ENCODE data around the gene PDE5A.
"Not testable (repeated sequence)": the region's sequence is repeated elsewhere in the genome, so short reads cannot be mapped to it uniquely, and the experiment has no call there.

Gene PDE5A

DNA sequence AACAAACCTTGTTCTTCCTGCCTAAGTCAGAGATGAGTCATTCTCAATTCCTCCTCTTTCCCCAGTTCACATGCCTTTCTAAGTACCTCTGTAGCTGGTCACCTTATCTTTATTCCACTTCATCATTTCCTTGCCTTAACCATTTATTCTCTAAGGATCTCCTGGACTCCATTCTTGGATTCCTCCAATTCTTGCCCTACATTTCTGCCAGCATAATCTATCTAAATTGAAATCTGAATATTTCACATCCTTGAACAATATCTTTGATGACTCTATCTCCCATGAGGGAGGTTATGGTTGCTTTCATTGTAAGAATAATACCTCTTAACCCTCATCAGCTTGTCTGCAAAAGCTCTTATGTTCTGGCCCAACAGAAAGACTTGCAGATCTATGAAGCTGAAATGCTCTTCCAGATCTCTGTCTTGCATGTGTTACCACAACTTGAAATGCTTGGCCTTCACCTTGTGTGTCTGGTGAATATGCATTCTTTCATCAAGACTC lies 28.6 kb upstream of the PDE5A start:
- no peak for DNase-seq
- no peaks in the 10 kb centered on the region for H3K4me1 Mint-ChIP-seq
- no peaks in the 10 kb centered on the region for H3K36me3 Mint-ChIP-seq
- no peak overlapping the region for H3K4me3 Mint-ChIP-seq
- no peaks in the 10 kb centered on the region for H3K9me3 Mint-ChIP-seq
- H3K27me3 Mint-ChIP-seq = no peaks in the 10 kb centered on the region
- H3K27ac Mint-ChIP-seq = no peak overlapping the region
- no peak for ATAC-seq (replicated peaks)

DNA sequence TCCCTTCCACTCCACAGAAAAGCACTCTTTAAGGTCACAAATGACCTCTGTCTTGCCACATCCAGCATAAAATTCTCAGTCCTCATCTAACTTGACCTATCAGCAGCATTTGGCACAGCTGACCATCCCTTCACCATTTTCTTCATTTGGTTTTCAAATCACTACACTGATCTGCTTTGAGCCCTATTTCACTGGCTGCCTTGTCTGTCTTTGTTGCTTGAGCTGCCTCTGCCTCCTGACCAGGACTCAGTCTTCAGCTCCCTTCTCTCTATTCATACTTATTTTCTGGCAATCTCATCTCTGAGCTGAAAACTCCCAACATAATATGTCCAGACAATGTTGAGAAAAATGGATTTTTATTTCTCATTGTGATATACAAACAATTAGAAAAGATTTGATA lies 27.7 kb upstream of the PDE5A start:
- Mint-ChIP-seq H3K36me3 (no peaks in the 10 kb centered on the region), H3K4me1 (no peaks in the 10 kb centered on the region), H3K27ac (no peak overlapping the region), H3K4me3 (no peak overlapping the region), H3K27me3 (no peaks in the 10 kb centered on the region), H3K9me3 (no peaks in the 10 kb centered on the region)
- ATAC-seq (replicated peaks) (no peak), DNase-seq (no peak)

DNA sequence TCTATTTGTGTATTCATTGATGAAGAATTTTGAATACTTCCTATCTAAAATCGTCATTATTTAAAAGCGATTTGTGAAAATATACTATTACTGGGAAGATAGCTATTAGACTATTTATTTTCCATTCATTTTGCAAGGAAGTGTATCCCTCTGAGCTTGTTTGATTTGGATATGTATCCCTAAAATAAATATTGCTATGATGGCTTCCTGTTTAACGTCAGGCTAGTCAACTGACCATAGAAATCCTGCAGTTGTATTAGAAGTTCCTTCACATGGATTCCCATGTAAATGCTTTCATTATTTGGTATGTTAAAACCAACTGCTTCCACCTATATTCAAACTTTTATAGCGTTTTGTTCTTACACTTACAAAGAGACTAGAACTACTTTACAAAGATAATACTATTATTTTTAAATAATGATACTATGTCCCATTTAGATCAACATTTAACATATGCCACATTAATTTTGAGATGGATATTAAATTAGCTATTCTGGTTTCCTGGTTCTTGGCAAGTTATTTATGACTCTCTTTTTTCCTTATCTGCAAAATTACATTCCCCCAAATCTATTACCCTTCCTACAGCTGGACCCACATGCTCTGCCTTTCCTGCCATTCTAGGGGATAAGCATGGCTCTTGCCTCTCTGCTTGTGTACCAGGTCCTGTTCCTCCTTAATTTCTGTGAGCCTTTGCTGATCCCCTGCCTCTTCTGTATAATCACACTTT lies 26.7 kb upstream of the PDE5A start:
- no peaks in the 10 kb centered on the region for H3K36me3 Mint-ChIP-seq
- DNase-seq (no peak), ATAC-seq (replicated peaks) (no peak)
- no peak overlapping the region for H3K27ac Mint-ChIP-seq
- H3K9me3 Mint-ChIP-seq = no peaks in the 10 kb centered on the region
- H3K4me1 Mint-ChIP-seq = no peaks in the 10 kb centered on the region
- H3K4me3 Mint-ChIP-seq = no peak overlapping the region
- peaks cover 0 to 3% of the 10 kb centered on the region in 2 donors for H3K27me3 Mint-ChIP-seq

DNA sequence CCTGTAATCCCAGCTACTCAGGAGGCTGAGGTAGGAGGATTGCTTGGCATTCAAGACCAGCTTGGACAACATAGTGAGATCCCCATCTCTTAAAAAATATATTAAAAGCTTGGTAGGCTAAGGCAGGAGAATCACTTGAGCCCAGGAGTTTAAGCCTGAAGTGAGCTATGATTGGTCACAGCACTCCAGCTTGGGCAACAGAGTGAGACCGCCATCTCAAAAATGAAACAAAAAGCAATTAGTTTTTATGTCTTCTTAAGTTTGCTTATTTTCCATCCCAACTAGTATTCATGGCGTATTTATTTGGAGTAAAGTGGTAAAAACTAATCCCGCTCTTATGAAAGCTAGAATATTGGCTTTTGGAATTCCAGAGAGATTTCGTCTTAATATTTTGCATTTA lies 25.4 kb upstream of the PDE5A start:
- H3K27me3 Mint-ChIP-seq = peaks cover 0 to 5% of the 10 kb centered on the region in 2 donors
- H3K4me3 Mint-ChIP-seq = no peak overlapping the region
- DNase-seq (no peak), ATAC-seq (replicated peaks) (no peak)
- no peak overlapping the region for H3K27ac Mint-ChIP-seq
- no peaks in the 10 kb centered on the region for H3K4me1 Mint-ChIP-seq
- no peaks in the 10 kb centered on the region for H3K9me3 Mint-ChIP-seq
- no peaks in the 10 kb centered on the region for H3K36me3 Mint-ChIP-seq

DNA sequence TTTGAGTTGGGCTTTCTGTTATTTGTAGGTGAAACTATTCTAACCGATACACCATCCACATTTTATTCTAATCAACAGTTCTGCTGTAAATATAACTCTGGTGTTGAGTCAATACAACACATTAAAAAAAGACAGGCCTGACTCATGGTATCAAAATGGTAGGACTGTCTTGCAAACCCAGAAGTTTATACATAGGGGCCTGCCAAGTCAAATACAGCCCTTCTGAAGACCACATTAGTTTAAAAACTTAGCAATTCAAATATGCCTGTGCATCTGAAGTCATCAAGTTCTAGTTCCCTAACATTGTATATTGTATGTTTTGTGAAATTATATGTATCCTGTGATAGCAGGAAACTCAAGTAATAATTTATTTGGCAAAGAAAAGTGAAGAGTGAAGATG lies 24.4 kb upstream of the PDE5A start:
- H3K4me1 Mint-ChIP-seq = no peaks in the 10 kb centered on the region
- H3K9me3 Mint-ChIP-seq = no peaks in the 10 kb centered on the region
- H3K27me3 Mint-ChIP-seq = peaks cover 0 to 5% of the 10 kb centered on the region in 2 donors
- H3K4me3 Mint-ChIP-seq = no peak overlapping the region
- H3K27ac Mint-ChIP-seq = no peak overlapping the region
- no peaks in the 10 kb centered on the region for H3K36me3 Mint-ChIP-seq
- DNase-seq = no peak
- no peak for ATAC-seq (replicated peaks)

DNA sequence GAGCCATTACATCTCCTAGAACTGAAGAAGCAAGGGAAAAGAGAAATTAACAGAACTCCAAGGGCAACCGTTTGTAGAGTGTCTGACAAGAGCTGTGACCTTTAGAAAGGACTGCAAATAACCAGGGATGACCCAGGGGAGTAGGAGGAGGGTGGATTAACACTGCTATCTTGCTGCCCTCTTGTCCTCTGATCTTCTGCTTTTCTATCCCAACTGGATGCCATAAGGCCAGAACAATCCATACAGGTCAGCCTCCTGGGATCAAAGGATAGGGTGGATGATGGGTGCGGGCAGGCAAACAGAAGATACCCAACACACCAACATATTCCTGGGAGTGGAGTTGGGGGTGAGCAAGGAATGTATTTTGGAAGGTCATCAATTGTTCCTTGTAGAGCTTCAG lies 19.8 kb upstream of the PDE5A start:
- peaks cover 0 to 3% of the 10 kb centered on the region in 2 donors for H3K4me1 Mint-ChIP-seq
- no peak for DNase-seq
- H3K27me3 Mint-ChIP-seq = peaks cover 0 to 10% of the 10 kb centered on the region in 2 donors
- no peak overlapping the region for H3K4me3 Mint-ChIP-seq
- ATAC-seq (replicated peaks) = no peak
- H3K36me3 Mint-ChIP-seq = no peaks in the 10 kb centered on the region
- no peak overlapping the region for H3K27ac Mint-ChIP-seq
- no peaks in the 10 kb centered on the region for H3K9me3 Mint-ChIP-seq

DNA sequence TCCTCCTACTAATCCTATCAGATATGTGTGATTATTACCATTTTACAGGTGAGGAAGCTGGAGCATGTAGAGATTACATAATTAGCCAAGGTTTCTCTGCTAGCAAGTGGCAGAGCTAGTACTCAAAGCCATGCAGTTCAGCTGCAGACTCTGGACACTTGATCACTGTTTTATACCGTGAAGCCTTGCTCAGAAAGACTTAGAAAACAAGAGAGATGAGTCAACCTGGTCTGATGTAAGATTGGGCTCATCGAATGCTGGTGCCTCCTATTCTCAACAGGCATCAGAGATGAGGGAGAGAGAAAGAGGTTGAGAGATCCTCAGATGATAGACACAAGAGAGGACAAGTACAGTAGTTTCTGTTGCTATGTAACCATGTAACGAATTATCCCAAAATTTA lies 19.0 kb upstream of the PDE5A start:
- Mint-ChIP-seq H3K27ac (no peak overlapping the region), H3K36me3 (no peaks in the 10 kb centered on the region), H3K4me3 (no peak overlapping the region), H3K9me3 (no peaks in the 10 kb centered on the region), H3K27me3 (peaks cover 0 to 10% of the 10 kb centered on the region in 2 donors), H3K4me1 (peaks cover 0 to 3% of the 10 kb centered on the region in 2 donors)
- no peak for ATAC-seq (replicated peaks)
- DNase-seq = no peak

DNA sequence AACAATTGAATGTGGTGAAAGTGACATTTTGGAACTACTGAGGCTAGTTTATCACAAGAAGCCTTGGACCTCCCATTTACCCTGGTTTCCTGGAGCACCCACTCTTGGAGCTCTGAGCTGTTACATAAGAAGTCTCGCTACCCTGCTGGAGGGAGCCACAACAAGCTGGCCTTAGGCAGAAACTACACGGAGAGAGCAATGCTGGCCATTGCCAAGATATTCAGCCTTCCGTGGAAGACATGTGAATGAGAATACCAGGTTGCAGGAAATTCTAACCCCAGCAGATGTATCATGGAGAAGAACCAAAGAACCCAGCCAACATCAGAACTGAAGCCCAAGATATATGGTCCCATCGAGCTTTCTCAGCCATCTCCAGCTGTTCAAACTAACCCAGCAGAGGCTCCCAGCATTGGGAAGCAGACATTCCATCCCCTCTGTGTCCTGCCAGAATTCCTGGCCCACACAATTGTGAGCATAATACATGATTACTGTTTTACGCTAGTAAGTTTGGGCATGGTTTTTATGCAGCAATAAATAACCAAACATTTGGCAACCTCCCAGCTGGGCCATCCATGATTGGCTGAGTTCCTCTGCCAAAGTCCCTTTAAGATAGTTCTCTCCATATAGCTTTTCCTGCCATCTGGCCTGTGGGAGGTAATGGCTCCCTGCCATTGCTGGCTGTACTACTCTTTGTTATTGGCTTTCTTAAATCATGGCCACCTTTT lies 17.9 kb upstream of the PDE5A start:
- H3K4me1 Mint-ChIP-seq = peaks cover 0 to 3% of the 10 kb centered on the region in 2 donors
- H3K9me3 Mint-ChIP-seq = no peaks in the 10 kb centered on the region
- H3K4me3 Mint-ChIP-seq = no peak overlapping the region
- DNase-seq = no peak
- no peaks in the 10 kb centered on the region for H3K36me3 Mint-ChIP-seq
- ATAC-seq (replicated peaks) = no peak
- no peak overlapping the region for H3K27ac Mint-ChIP-seq
- peaks cover 0 to 10% of the 10 kb centered on the region in 2 donors for H3K27me3 Mint-ChIP-seq

DNA sequence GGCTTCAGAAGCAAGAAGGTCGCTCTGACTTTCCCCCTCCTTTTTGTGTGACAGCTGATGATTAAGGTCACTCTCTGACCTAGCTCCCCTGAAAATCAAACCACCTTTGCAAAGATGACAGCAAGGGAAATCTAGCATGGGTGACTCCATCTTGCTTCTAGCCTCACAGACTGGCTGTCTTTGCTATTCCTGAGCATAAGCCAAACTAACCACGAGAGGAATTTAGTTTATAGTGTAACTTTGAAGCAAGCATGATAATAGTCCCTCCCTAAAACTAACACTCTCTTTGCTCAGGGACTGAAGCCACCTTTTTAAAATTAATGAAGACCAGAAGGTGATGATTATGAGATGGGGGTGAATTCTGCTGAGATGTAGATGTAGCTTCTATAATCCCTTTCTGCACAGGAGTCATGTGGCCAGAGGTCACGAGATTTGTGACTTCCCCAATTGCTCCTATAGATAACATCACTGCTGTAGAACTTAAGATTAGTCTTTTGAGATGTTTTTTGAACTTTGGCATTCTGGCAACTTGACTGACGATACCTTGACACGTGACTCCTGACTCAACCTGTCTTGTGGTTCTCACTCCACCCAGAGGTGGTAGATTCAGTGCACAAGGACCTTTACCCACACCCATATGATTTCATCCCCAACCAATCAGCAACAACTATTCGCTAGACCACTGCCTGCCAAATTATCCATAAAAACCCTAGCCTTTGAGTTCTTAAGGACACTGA lies 14.9 kb upstream of the PDE5A start:
- H3K4me3 Mint-ChIP-seq = no peak overlapping the region
- peaks cover 0 to 3% of the 10 kb centered on the region in 2 donors for H3K4me1 Mint-ChIP-seq
- ATAC-seq (replicated peaks) (no peak), DNase-seq (no peak)
- H3K9me3 Mint-ChIP-seq = no peaks in the 10 kb centered on the region
- H3K27ac Mint-ChIP-seq = no peak overlapping the region
- H3K36me3 Mint-ChIP-seq = no peaks in the 10 kb centered on the region
- H3K27me3 Mint-ChIP-seq = peaks cover 0 to 6% of the 10 kb centered on the region in 2 donors

DNA sequence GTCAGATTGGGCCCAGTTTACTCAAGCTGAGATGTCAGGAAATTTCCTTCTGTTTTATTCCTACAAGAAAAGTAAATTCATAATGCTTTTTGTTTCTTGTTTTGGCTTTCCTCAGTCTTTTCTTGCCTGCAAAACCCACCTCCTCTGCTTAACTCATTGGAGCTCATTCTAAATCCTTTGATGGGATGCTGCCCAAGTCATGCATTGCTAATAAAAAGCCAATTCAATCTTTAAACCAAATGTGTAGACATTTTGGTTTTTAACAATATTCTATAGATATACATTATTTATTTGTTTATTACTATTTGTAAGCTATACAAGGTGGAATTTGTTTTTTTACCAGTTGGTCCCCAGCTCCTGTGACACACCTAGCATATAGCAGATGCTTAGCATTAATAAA lies 13.2 kb upstream of the PDE5A start:
- Mint-ChIP-seq H3K36me3 (no peaks in the 10 kb centered on the region), H3K27ac (no peak overlapping the region), H3K4me3 (no peak overlapping the region), H3K9me3 (no peaks in the 10 kb centered on the region), H3K27me3 (peaks cover 7 to 10% of the 10 kb centered on the region in 2 donors), H3K4me1 (peaks cover 0 to 3% of the 10 kb centered on the region in 2 donors)
- no peak for ATAC-seq (replicated peaks)
- no peak for DNase-seq

DNA sequence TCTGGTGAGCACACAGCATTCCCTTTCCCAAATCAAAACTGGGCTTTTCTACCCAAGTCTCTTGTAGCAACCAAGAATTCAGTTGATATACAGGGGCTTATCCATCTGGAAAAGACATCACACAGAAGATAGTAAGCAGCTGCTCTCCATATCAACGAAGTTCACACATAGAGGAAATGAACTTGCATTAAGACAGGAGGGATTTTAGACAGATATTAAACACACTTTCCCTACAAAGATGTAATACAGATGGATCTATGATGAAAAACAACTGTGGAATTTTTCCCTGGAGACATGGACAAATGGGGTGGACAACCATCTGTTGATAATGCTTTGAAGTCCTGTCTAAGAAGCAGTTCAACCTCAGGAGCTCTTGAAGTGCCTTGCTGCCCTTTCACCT lies 9.8 kb upstream of the PDE5A start:
- Mint-ChIP-seq H3K36me3 (no peaks in the 10 kb centered on the region), H3K4me3 (no peak overlapping the region), H3K27me3 (peaks cover 10 to 12% of the 10 kb centered on the region in 2 donors), H3K9me3 (no peaks in the 10 kb centered on the region), H3K4me1 (no peaks in the 10 kb centered on the region), H3K27ac (no peak overlapping the region)
- ATAC-seq (replicated peaks) (no peak), DNase-seq (no peak)

DNA sequence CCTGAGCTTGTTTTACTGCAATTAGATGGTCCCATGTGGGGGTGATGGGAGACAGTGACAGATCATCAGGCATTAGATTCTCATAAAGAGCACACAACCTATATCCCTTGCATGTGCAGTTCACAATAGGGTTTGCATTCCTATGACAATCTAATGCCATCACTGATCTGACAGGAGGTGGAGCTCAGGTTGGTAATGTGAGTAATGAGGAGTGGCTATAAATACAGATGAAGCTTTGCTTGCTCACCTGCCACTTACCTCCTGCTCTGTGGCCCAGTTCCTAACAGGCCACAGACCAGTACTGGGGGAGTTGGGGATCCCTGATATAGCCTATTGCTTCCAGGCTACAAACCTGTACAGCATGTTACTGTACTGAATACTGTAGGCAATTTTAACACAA lies 8.2 kb upstream of the PDE5A start:
- not testable (repeated sequence) for H3K4me1 Mint-ChIP-seq; H3K27ac Mint-ChIP-seq; H3K36me3 Mint-ChIP-seq; H3K9me3 Mint-ChIP-seq; ATAC-seq (replicated peaks); H3K4me3 Mint-ChIP-seq; DNase-seq
- peaks cover 14 to 20% of the 10 kb centered on the region in 2 donors for H3K27me3 Mint-ChIP-seq

DNA sequence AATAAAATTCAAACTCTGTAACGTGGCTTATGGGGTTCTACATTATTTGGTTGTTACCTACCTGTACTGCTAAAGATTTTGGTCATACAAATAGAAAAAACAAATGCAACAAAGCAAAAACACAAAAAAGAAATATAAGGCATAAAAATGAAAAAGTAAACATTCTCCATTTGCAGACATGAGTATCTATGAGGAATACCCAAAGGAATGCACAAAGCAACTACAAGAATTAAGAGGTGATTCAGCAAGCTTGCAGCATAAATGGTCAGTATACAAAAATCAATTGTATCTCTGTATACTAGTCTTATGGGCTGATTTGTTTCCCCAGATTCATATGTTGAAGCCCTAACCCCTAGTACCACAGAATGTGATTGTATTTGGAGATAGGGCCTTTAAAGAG lies 3.6 kb upstream of the PDE5A start:
- peaks cover 12 to 21% of the 10 kb centered on the region in 2 donors for H3K4me1 Mint-ChIP-seq
- H3K27me3 Mint-ChIP-seq = peaks cover 27 to 30% of the 10 kb centered on the region in 2 donors
- no peaks in the 10 kb centered on the region for H3K36me3 Mint-ChIP-seq
- H3K27ac Mint-ChIP-seq = no peak overlapping the region
- H3K9me3 Mint-ChIP-seq = no peaks in the 10 kb centered on the region
- DNase-seq = no peak
- no peak for ATAC-seq (replicated peaks)
- no peak overlapping the region for H3K4me3 Mint-ChIP-seq

DNA sequence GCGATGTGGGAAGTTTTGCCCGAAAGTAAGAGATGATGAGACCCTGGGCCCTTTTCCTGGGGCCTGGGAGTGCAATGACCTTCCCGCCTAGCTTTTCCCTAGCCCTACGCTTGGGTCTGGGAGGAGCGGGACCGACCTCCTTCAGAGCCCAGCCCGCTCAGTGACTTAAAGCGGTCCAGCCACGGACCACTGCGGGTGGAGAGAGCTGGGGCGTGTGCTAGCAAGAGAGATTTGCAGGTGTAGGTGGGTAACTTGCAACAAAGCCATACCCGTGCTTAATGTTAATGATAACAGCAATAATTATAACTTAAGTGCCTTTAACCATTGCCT lies 503 bp upstream of the PDE5A start:
- no peak for DNase-seq
- peak; percentile 33 to 37 for ATAC-seq (replicated peaks)
- no peak overlapping the region for H3K27ac Mint-ChIP-seq
- peaks cover 29 to 51% of the 10 kb centered on the region in 2 donors for H3K27me3 Mint-ChIP-seq
- H3K36me3 Mint-ChIP-seq = no peaks in the 10 kb centered on the region
- H3K4me1 Mint-ChIP-seq = peaks cover 17 to 28% of the 10 kb centered on the region in 2 donors
- H3K4me3 Mint-ChIP-seq = peak overlapping the region; percentile 85 to 87
- no peaks in the 10 kb centered on the region for H3K9me3 Mint-ChIP-seq
